Bronchial epithelial cell (primary cell): Measurements from ENCODE around the gene OR1A2. TPM values are rescaled to one million over a fixed set of nuclear protein-coding genes. Genes with fewer than 3 reads are reported as not detected.

Source experiments
- DNase-seq: peaks from one replicate; pipeline ENCODE4 v3.0.0-alpha.2; 2010; ENCODE audit warnings: low read depth
- FAIRE-seq: peaks from 2 replicates; lab custom pipeline; 2011; peaks lifted over from hg19 to GRCh38; lab: Jason Lieb, UNC
- H3K27me3 ChIP-seq: 2 replicates; pipeline ENCODE4 v1.5.1; 2011; ENCODE audit warnings: low read length; ENCODE audit not compliant: control insufficient read depth, insufficient read depth
- H3K36me3 ChIP-seq: 2 replicates; pipeline ENCODE4 v1.5.1; 2011; ENCODE audit warnings: low read length; ENCODE audit not compliant: control insufficient read depth, insufficient read depth
- H3K4me3 ChIP-seq: 2 replicates; pipeline ENCODE4 v1.5.1; 2011; ENCODE audit warnings: mild to moderate bottlenecking, low read depth, low read length, control low read depth
- total RNA-seq: library from RNA; depleted of rRNA; stranded (reverse); fragments of >200 nt; gene quantifications from 2 replicates; pipeline ENCODE4 v1.2.1, GENCODE V29; 2014
- TF ChIP-seq, protein P1 (sequence below): IDR thresholded peaks from 2 replicates; pipeline ENCODE4 v1.5.1; 2011; ENCODE audit warnings: mild to moderate bottlenecking, moderate library complexity, low read length, control low read depth, inconsistent platforms; ENCODE audit not compliant: insufficient read depth, severe bottlenecking

Gene OR1A2, protein sequence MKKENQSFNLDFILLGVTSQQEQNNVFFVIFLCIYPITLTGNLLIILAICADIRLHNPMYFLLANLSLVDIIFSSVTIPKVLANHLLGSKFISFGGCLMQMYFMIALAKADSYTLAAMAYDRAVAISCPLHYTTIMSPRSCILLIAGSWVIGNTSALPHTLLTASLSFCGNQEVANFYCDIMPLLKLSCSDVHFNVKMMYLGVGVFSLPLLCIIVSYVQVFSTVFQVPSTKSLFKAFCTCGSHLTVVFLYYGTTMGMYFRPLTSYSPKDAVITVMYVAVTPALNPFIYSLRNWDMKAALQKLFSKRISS
- not detected in 2 replicates for total RNA-seq

DNA sequence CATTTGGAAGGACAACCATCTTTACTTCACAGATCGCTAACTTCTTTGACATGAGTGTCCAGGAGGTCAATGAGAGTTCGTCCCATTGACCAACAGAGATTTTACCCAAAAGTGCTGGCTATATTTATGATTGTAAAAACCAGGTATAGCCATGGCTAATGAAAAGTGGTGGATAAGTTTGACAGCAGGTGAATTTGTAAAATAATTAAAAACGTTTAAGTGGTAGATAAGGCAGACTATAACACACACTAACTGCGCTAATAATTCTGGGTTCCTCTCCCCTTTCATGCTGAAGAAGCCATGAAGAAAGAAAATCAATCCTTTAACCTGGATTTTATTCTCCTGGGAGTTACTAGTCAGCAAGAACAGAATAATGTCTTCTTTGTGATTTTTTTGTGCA is at the start of gene OR1A2:
OR1A2 (plus strand) TSS at position 301 of the 400 bp plus-strand sequence; CDS start at position 301, 0 bp downstream.
- TF ChIP-seq, protein P1, sequence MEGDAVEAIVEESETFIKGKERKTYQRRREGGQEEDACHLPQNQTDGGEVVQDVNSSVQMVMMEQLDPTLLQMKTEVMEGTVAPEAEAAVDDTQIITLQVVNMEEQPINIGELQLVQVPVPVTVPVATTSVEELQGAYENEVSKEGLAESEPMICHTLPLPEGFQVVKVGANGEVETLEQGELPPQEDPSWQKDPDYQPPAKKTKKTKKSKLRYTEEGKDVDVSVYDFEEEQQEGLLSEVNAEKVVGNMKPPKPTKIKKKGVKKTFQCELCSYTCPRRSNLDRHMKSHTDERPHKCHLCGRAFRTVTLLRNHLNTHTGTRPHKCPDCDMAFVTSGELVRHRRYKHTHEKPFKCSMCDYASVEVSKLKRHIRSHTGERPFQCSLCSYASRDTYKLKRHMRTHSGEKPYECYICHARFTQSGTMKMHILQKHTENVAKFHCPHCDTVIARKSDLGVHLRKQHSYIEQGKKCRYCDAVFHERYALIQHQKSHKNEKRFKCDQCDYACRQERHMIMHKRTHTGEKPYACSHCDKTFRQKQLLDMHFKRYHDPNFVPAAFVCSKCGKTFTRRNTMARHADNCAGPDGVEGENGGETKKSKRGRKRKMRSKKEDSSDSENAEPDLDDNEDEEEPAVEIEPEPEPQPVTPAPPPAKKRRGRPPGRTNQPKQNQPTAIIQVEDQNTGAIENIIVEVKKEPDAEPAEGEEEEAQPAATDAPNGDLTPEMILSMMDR, result no peak
- FAIRE-seq (no peak), DNase-seq (no peak)
- H3K36me3 ChIP-seq, result no peaks in the 10 kb centered on the region
- H3K27me3 ChIP-seq, result no peaks in the 10 kb centered on the region
- no peak within 1 kb of the TSS for H3K4me3 ChIP-seq

DNA sequence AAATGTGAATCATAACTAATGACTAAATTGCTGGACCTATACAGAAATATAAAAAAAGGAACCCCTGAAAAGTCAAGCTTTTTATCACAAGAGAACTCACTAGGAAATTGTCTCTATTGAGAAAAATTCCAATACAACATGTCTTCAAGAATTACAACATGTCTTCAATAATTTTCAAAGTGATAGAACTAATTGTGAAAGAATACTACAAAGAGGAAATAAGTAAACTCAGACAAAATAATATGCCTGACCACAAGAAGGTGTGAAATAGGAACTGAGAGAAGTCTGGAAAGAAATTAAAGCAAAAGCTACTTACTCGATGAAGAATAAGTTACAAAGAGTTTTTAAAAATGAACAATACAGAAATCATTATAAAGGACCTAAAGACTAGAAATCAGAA is 40.1 kb upstream of the OR1A2 start:
- DNase-seq (no peak), FAIRE-seq (no peak)
- H3K36me3 ChIP-seq, result no peaks in the 10 kb centered on the region
- H3K27me3 ChIP-seq, result no peaks in the 10 kb centered on the region
- TF ChIP-seq, protein P1, result no peak
- no peak overlapping the region for H3K4me3 ChIP-seq

DNA sequence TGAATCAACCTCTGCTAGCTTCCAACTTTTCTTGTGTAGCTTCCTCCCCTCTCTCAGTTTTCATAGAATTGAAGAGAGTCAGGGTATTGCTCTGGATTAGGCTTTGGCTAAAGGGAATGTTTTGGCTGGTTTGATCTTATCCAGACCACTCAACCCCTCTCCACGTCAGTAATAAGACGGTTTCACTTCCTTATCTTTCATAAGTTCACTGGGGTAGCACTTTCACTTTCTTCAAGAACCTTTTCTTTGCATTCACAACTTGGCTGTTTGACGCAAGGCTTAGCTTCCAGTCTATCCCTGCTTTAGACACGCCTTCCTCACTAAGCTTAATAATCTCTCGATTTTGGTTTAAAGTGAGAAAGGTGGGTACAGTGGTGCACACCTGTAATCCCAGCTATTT is 29.7 kb upstream of the OR1A2 start:
- TF ChIP-seq, protein P1, result no peak
- FAIRE-seq (no peak), DNase-seq (no peak)
- Histone ChIP-seq H3K27me3 (no peaks in the 10 kb centered on the region), H3K36me3 (no peaks in the 10 kb centered on the region), H3K4me3 (no peak overlapping the region)

DNA sequence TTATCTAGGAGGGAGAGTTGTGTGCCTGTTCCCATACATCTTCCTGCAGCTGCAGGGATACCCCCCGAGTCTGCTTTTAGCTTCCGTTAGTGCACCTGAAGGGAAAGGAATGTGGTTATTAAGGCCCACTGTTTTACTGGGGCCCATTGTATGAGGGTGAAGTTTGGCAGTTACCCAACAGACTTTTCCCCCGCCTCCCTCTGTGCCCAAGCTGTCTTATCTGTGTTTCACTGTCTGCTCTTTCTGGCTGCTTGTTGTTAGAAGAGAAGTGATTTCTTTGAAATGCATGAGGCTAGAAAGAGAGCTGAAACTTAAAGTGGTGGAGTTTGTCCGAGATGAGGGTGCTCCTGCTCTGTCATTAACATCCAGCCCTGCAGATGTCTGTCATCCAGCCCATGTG is 7.4 kb upstream of the OR1A2 start:
- no peaks in the 10 kb centered on the region for H3K27me3 ChIP-seq
- FAIRE-seq (no peak), DNase-seq (no peak)
- no peak overlapping the region for H3K4me3 ChIP-seq
- TF ChIP-seq, protein P1, result no peak
- no peaks in the 10 kb centered on the region for H3K36me3 ChIP-seq

DNA sequence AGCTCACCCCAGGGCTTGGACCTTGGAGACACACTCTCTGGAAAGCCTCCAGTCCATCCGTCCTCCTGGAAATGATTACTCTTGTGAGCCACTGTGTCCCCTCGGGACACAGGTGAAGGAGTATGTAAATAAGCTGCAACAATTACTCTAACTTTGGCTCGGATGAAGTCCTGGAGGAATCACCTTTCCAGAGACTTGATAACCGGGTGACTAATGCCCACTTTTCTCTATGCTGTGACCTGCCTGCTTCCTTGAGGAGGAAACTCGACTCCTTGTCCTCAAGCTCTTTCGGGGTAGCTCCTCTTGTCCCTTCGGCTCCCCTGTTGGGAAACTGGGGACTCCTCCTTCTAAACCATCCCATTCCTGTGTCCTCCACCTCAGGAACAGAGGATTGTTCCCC is 10.0 kb downstream of the OR1A2 start, which contains the start of gene OR1A1:
OR1A1 (plus strand) TSS at position 301 of the 400 bp plus-strand sequence. CDS start 7,954 bp downstream, outside the sequence.
- TF ChIP-seq, protein P1, result no peak
- Histone ChIP-seq H3K27me3 (no peaks in the 10 kb centered on the region), H3K4me3 (no peak within 1 kb of the TSS), H3K36me3 (no peaks in the 10 kb centered on the region)
- no peak for FAIRE-seq
- peak; percentile 9 for DNase-seq
